GM19193 (cell line): ENCODE data around the gene HPSE2.

Experiments used
- POLR2A ChIP-seq: IDR thresholded peaks from 4 replicates; pipeline ENCODE4 v1.6.1; 2011; ENCODE audit not compliant: insufficient read depth, insufficient read length; ENCODE audit errors: extremely low read depth

Gene HPSE2

DNA sequence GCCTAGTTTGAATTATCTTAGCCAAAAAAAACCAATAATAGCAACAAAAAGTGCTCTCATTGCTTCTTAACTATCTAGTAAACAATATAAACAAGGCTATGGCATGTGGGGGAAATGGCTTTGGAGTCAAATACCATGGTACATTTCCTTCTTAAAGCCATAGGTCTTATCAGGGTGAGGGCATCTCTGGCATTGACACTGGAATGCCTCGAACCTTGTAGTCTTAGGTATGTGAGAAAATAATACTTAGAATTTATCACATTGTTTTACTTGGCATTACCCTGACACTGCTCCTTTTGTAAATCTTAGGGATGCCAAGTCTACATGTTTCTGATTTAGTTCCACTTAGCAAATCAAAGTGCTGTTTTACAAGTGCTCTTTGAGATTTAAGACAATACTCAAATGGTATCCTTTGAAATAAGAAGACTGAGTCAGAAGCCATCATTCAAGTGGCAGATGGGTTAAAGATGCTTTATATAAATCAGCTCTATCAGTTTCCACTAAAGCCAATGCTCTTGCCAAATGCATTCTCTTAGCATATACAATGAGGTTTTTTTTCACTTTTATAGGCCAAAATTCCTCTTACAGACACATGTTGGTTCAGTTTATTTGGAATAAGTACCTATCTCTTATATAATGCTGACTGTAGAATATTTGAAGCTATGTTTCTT is 155.2 kb downstream of the HPSE2 start:
- TF ChIP-seq POLR2A, result no peak

DNA sequence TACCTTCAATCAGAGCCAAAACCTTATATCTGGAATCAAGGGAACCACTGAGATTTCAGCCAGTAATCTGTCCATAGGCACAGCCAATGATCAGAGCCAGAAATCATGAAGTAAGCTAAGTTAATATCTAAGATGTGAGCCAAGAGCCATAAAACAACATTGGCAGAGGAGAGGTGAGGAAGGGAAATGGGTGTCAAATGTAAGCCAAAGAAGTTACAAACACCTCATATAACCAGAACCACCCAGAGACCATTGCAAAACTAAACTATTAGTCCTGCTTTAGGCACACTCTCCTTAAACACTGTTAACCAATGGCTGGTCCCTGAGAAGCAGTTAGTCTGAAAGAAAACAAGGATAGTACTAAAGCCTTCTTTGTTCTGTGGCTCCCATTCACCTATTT is 173.1 kb downstream of the HPSE2 start:
- TF ChIP-seq POLR2A, result no peak

DNA sequence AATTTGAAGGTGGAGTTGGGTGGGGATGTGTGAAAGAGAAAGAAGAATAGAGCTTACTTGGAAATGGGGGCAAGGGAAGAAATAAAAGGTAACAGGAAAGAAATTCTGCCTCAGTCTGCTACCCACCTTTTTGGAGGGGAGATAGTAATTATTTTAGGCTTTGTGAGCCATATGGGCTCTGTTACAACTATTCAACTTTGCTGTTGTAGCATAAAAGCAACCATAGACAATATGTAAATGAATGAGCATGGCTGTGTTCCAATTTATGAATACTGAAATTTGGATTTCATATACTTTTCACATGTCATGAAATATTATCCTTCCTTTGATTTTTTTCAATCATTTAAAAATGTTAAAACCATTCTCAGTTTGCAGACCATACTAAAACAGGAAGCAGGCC is 176.9 kb downstream of the HPSE2 start:
- TF ChIP-seq POLR2A, result no peak

DNA sequence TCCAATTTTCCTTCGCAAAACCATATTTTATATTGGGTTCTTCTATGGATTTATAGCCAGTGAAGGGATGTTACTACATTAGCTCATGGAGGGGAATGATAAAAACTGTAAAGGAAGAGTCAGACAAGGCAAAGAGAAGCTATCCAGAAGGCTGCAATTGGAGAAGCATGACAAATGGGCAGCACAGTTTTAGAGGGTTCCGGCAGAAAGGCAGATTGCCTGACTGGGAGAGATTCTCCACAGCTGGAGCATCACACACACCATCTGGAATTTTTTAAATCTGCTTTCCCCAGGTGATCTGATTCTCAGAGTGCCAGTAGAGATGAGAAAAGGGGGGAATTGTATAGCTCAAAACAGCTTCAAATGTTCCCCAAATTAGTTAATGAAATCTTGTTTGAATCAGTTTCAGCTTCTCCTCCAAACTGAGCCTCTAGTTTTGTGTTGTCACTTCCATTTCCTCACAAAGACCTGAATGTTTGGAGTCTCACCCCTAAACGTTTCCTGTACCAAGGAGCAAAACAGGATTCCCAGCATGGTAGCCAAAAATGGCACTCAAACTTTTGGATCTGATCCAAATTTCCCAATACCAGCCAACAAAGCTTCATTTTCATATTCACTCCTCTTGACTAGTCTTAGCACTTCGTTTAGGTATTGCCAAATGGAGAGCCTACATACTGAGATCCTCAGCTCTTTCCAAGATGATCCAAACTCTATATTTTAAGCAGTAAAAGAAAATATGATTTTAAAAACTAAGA is 177.5 kb downstream of the HPSE2 start:
- no peak for TF ChIP-seq POLR2A

DNA sequence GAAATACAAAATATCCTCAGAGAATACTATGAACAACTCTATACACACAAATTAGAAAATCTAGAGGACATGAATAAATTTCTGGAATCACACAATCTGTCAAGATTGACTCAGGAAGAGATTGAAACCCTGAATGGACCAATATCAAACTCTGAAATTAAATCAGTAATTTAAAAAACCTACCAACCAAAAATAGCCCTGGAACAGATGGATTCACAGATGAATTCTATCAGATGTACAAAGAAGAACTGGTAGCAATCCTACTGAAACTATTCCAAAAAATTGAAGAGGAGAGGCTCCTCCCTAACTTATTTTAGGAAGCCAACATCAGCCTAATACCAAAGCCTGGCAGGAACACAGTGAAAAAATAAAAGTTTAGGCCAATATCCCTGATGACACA is 190.0 kb downstream of the HPSE2 start:
- TF ChIP-seq POLR2A, result no peak

DNA sequence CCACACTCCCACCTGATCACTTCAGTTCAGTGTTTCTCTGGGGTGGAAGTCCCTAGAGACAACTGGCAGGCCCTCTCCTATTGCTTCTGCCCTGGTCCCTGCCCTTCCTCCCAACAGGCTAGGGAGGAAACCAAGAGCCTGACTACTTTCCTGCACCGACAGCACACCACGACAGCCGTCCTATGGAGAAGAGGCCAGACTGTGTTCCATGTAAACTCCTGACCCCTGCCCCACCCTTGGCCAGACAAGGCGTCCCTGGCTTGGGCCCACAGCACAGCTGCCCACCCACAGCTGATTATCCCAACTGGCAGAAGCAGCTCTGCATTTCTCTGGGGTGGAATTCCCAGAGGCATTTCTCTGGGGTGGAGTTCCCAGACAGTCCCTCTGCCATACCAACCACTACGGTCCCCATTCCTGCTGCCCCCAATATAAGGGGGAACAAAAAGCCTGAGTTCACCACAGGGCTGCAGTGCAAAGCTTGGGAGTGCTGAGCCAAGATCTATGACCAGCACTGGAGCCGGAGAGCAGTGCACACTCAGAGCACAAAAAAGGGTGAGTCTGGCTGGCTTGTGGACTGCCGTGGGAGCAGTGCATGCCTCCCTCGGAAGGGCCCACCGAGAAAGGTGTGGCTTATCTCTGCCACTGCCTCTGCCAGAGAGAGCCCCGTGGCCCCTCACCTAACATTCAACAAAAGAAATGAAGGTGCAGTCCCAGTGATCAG is 193.4 kb downstream of the HPSE2 start:
- no peak for TF ChIP-seq POLR2A

DNA sequence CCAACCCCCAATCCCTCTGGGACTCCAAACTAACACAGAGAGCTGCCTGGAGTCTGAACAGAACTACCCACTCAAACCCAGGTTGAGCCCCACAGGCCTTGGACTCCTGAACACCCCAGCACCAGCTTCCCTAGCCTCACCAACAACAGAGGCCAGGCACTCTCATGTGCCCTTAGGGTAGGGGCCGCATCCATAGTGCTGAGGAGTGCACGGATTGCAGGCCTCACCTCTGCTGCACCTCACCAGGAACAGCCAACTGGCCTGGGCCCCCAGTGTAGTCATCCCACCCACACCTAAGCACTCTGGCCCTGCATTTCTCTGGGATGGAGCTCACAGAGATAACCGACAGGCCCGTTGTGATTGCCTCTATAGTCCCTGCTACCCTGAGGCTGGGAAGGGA is 194.2 kb downstream of the HPSE2 start:
- TF ChIP-seq POLR2A, result no peak

DNA sequence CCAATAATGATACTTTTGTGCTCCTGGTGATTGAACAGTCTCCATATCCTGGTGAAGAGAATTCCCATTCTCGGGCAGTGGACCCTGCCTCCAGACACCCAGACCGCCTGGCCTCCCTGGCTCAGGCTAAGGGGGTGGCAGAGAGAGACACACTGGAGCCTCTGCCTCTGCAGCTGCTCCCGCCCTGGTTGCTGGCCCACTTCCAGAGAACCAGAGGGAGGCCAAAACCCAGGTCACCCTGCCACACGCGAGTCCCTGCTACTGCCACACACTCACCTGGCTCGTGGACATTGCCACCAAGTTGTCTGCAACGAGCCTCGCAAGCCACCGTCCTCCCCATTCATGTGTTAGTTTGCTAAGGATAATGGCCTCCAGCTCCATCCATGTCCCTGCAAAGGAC is 221.8 kb downstream of the HPSE2 start:
- TF ChIP-seq POLR2A, result no peak

DNA sequence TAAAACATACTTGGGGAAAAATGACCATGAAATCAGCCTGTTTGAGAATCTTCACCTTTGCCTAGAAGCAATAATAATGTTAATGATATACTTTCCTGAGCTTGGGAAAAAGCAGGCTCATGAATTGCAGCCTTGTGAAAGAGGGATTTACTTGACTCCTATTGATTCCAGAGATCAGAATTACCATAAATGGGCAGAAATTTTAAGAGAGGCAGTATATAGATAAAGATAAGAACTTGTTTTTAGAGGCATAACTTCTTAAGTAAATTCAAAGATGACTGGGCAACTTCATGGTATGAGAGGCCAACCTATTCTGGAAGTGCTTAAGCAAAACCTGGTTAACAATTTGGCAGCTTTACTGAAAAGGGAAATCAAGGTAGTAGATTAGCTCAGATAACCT is 225.4 kb downstream of the HPSE2 start:
- no peak for TF ChIP-seq POLR2A

DNA sequence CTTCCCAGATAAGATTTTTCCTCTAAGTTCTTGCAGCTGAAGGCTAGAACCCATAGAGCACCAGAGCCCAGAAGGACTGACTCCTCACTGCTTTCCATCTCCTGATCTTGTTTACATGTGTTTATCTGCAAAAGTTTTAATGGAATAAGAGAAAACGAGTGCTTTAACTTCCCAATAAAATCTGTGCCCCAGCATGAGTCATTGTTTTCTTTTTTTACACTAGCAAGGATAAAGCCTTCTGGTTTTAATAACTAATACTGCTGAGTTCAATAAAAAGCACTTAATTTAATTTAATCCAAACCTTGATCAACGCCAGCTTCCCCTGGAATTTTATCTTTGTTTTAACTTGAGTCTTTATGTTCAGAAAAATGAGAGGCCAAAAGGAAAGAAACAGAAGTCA is 227.6 kb downstream of the HPSE2 start:
- no peak for TF ChIP-seq POLR2A

DNA sequence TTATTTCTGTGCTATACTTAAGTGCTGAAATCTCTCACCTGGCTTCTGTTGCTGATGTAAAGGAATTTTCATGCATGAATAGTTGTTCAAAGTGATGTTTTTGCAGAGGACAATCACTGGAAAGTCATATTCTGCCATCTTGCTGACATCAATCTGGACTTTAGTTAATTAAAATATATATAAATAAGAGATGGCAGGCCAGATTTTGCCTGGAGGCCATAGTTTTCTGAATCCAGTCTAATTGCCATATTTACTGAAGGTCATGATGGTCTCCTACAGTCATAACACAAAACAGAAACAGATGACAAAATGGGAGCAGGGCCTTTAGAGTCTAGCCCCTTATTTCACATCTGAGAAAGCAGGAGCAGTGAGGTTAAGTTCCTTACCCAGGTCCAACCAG is 228.2 kb downstream of the HPSE2 start:
- TF ChIP-seq POLR2A, result no peak

DNA sequence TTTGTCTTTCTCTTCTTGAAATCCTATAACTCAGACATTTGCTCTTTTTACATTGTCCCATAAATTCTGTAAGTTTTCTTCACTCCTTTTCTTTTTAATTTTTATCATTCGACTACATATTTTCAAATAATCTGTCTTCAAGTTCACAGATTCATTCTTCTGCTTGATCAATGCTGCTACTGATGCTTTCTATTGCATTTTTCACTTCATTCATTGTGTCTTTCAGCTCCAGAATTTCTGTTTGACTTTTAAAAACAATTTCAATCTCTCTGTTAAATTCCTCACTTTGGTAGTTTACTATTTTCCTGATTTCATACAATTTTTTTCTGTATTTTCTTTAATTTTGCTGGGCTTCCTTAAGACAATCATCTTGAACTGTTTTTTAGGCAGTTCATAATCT is 230.4 kb downstream of the HPSE2 start:
- TF ChIP-seq POLR2A, result no peak

DNA sequence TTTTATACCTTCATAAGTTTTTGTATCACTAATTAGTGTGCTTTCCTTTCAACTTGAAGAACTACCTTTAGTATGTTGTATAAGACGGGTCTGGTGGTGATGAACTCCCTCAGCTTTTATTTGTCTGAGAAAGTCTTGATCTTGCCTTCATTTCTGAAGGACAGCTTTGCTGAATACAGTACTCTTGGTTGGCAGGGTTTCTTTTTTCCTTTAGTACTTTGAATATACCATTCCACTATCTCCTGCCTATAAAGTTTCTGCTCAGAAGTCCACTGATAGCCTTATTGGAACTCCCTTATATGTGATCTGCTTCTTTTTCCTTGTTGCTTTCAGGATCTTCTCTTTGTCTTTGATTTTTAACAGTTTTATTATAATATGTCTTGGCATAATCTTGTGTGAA is 230.9 kb downstream of the HPSE2 start:
- TF ChIP-seq POLR2A, result no peak

DNA sequence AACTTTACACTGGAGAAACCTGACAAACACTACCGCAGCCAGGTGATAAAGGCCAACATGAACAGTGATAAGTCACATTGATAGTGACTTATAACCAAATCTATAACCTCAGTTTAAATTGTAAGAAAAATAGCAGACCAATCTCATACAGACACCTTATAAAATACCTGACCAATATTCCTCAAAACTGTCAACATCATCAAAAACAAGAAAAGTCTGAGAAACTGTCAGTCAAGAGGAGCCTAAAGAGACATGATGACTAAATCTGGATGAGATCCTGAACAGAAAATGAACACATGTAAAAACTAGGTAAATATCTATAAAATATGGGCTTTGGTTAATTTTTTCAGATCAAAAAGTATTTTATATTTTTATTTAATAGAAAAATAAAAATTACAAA is 233.3 kb downstream of the HPSE2 start:
- TF ChIP-seq POLR2A, result no peak

DNA sequence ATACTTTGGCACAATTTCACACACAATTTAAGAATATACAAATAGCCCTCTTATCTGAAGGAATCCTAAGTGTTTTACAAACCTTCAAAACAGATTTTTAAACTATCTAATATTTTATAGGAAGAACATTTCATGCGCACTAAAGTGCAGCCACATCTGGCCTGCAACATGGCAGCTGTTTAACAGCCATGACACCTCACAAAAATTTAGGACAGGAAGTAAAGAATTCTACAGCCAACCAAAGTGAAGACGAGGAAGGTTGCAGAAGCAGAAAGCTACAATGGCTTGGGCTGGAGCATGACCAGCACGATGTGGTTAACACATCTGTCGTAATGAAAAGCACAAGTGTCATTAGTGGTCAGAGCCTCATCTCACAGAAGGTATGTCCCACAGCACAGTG is 238.1 kb downstream of the HPSE2 start:
- TF ChIP-seq POLR2A, result no peak

DNA sequence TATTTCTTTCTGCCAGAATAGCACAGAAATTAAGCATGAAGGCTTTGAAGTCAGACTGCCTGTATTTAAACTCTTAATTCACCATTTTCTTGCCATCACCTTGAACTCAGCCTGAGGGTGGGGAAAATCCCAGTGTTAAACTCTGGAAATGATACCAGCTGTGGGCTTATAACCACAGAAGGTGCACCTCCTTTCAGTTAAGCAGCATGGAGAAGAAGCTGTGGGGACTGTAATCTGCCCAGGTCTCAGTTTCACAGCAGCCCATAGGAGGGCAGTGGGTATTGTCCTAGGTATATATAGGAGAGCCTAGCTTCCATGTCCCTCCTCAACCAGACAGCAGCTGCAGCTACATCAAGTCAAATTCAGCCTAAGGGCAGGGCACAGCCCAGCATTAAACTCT is 241.6 kb downstream of the HPSE2 start:
- no peak for TF ChIP-seq POLR2A

DNA sequence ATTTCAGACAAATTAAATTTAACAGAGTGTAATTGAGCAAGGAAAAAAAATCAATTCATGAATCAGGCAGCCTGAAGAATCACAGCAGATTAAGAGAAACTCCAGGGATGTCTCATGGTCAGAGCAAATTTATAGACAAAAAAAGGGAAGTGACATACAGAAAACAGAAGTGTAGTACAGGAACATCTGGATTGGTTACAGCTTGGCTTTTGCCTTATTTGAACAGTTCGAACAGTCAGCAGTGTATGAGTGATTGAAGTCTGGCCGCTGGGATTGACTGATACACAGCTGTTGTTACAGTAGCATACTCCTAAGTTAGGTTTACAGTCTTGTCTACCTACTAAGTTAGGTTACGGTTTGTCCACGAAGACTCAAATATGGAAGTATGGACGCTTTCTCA is 255.3 kb downstream of the HPSE2 start:
- no peak for TF ChIP-seq POLR2A

DNA sequence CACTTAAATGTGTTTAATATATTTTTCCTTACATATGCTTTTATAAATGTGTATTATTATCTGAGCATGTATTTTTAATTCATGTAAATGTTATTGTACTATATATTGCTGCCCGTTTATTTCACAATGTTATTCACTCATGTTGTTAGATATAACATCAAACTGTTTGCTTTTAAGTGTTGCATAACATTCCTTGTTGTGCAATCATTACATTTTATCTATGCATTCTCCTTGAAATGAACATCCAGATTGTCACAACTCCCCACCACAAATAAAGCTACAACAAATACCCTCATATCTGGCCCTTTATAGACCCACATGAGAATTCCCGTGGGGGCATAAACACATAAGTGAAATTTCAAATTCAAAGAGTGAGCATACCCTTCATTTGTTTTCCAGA is 264.2 kb downstream of the HPSE2 start:
- TF ChIP-seq POLR2A, result no peak
